ENCODE measurements around the gene FEM1A.
"Not testable (repeated sequence)": the region's sequence is repeated elsewhere in the genome, so short reads cannot be mapped to it uniquely, and the experiment has no call there.

GRCh38 chr19:4786412-4787016 lies 5.0 kb upstream of the FEM1A start:
- not testable (repeated sequence) for TF ChIP-seq CTCF (IDR thresholded peaks at IDR 0.05; ENCODE audit: low read depth, low read length, missing input control); YY1 (IDR thresholded peaks at IDR 0.05); RAD21 (IDR thresholded peaks at IDR 0.05); EGR1 (IDR thresholded peaks at IDR 0.05; ENCODE audit: low read depth in 2 of 2); JUND (IDR thresholded peaks at IDR 0.05); GABPA (IDR thresholded peaks at IDR 0.05 in 1 of 2, conservative IDR thresholded peaks at IDR 0.05 in 1 of 2); HNF4A (conservative IDR thresholded peaks at IDR 0.05)
